ENCODE measurements around the gene ZNF148.
"Not testable (repeated sequence)": the region's sequence is repeated elsewhere in the genome, so short reads cannot be mapped to it uniquely, and the experiment has no call there.

The ZNF148 gene

DNA sequence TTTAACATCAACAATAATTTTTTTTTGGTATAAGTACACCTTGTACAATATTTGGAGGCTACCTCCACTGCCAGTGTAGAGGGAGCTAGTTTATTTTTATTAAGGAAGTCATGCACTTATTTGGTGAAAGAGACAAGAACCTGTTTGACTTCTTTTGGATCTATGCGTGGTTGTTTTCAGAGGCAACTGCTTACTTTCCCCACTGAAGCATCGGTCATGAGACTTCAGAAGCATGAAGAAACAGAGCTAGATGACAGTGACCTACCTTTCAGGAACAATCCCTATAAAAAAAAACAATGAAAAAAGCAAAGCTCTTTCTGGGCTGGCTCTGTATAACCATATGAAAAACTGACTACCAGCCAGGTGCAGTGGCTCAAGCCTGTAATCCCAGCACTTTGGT, 20.0 kb upstream of the ZNF148 start:
- TF ChIP-seq CTCF (IDR thresholded peaks at IDR 0.05): no peak
- H3K9me3 Mint-ChIP-seq: peaks cover 3% of the 10 kb centered on the region
- no peaks in the 10 kb centered on the region for H3K36me3 Mint-ChIP-seq (ENCODE audit: low read depth)
- no peaks in the 10 kb centered on the region for H3K4me1 Mint-ChIP-seq
- no peak overlapping the region for H3K4me3 Mint-ChIP-seq
- H3K27me3 Mint-ChIP-seq (ENCODE audit: low read depth, poor library complexity): peaks cover 28% of the 10 kb centered on the region
- H3K27ac Mint-ChIP-seq: no peak overlapping the region
- DNase-seq: no peak

GRCh38 chr3:125394406-125394805, 19.3 kb upstream of the ZNF148 start:
- Mint-ChIP-seq H3K4me1 (peaks cover 4% of the 10 kb centered on the region), H3K27me3 (ENCODE audit: low read depth, poor library complexity) (peaks cover 24% of the 10 kb centered on the region), H3K27ac (no peak overlapping the region), H3K36me3 (ENCODE audit: low read depth) (no peaks in the 10 kb centered on the region), H3K9me3 (peaks cover 3% of the 10 kb centered on the region), H3K4me3 (no peak overlapping the region)
- no peak for TF ChIP-seq CTCF (IDR thresholded peaks at IDR 0.05)
- no peak for DNase-seq

GRCh38 chr3:125389282-125389681, 14.2 kb upstream of the ZNF148 start:
- H3K27me3 Mint-ChIP-seq (ENCODE audit: low read depth, poor library complexity): peaks cover 5% of the 10 kb centered on the region
- TF ChIP-seq CTCF (IDR thresholded peaks at IDR 0.05): no peak
- peaks cover 12% of the 10 kb centered on the region for H3K4me1 Mint-ChIP-seq
- H3K4me3 Mint-ChIP-seq: no peak overlapping the region
- no peak for DNase-seq
- H3K27ac Mint-ChIP-seq: no peak overlapping the region
- H3K9me3 Mint-ChIP-seq: peaks cover under 1% of the 10 kb centered on the region
- H3K36me3 Mint-ChIP-seq (ENCODE audit: low read depth): no peaks in the 10 kb centered on the region

GRCh38 chr3:125388369-125388768, 13.2 kb upstream of the ZNF148 start:
- not testable (repeated sequence) for H3K36me3 Mint-ChIP-seq (ENCODE audit: low read depth); H3K4me3 Mint-ChIP-seq
- H3K4me1 Mint-ChIP-seq: peaks cover 20% of the 10 kb centered on the region

DNA sequence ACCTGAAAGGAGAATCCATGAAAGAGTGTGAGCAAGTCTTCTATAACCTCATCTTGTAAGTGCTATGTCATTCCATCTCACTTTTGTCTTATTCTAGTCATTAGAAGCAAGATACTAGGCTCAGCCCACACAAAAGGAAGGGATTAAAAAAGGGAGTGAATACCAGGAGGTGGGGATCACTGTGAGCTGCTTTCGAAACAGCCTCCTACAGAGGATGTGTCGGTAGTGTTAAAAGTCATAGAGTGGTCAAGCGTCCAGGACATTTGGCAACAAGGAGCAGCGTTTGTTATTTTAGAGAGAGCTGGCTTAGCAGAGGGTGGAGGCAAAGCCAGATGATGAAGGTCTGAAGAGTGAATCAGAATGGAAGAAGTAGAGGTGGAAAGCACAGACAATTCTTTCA, 11.7 kb upstream of the ZNF148 start:
- DNase-seq: no peak
- Mint-ChIP-seq H3K27me3 (ENCODE audit: low read depth, poor library complexity) (peaks cover 10% of the 10 kb centered on the region), H3K4me1 (peaks cover 21% of the 10 kb centered on the region), H3K4me3 (no peak overlapping the region), H3K36me3 (ENCODE audit: low read depth) (no peaks in the 10 kb centered on the region), H3K27ac (no peak overlapping the region), H3K9me3 (no peaks in the 10 kb centered on the region)
- no peak for TF ChIP-seq CTCF (IDR thresholded peaks at IDR 0.05)

More at GRCh38 chr3:125388369-125388768, 13.2 kb upstream of the ZNF148 start:
- DNase-seq; H3K27me3 Mint-ChIP-seq (ENCODE audit: low read depth, poor library complexity); H3K27ac Mint-ChIP-seq; H3K9me3 Mint-ChIP-seq: not testable (repeated sequence)

GRCh38 chr3:125383744-125384143, 8.6 kb upstream of the ZNF148 start:
- peaks cover 15% of the 10 kb centered on the region for H3K4me1 Mint-ChIP-seq
- no peak for DNase-seq
- H3K4me3 Mint-ChIP-seq: no peak overlapping the region
- no peaks in the 10 kb centered on the region for H3K9me3 Mint-ChIP-seq
- H3K27ac Mint-ChIP-seq: no peak overlapping the region
- TF ChIP-seq CTCF (IDR thresholded peaks at IDR 0.05): no peak
- H3K27me3 Mint-ChIP-seq (ENCODE audit: low read depth, poor library complexity): peaks cover 13% of the 10 kb centered on the region
- no peaks in the 10 kb centered on the region for H3K36me3 Mint-ChIP-seq (ENCODE audit: low read depth)
